Suprapubic skin (tissue), 3 donors: Measurements from ENCODE around the gene CYTH2.

Source experiments
- CTCF ChIP-seq, 2 donors: fragments of 200-600 bp in 1 of 2; fragments of 450-650 bp in 1 of 2; sonication (generic) in 1 of 2; IDR thresholded peaks; one replicate each; pipeline ENCODE4 v1.5.1; 2016 to 2019; ENCODE audit warnings: antibody characterized with exemption in 2 of 2, mild to moderate bottlenecking in 1 of 2, moderate library complexity in 1 of 2
- POLR2A ChIP-seq, 2 donors: fragments of 450-650 bp; IDR thresholded peaks; one replicate each; pipeline ENCODE4 v1.6.1; 2017; ENCODE audit warnings: antibody characterized with exemption in 2 of 2, mild to moderate bottlenecking in 2 of 2, moderate library complexity in 2 of 2

GRCh38 chr19:48461982-48462655 is 7.0 kb upstream of the CYTH2 start:
- no peak for TF ChIP-seq CTCF (IDR thresholded peaks at IDR 0.05)
- no peak for TF ChIP-seq POLR2A (IDR thresholded peaks at IDR 0.05)
